HAP-1 (cell line): ENCODE data around the gene TOP1.
"Not testable (repeated sequence)": the region's sequence is repeated elsewhere in the genome, so short reads cannot be mapped to it uniquely, and the experiment has no call there.

Source experiments
- DNase-seq, 2 experiments: peaks; one replicate each; pipeline ENCODE4 v3.0.0-alpha.2; 2016 to 2020; ENCODE audit warnings: low spot score in 2 of 2
- H3K27me3 ChIP-seq: fragments of 250-450 bp; sonication (Bioruptor Pico); 2 replicates; pipeline ENCODE4 v1.5.1; 2020; ENCODE audit warnings: low read depth, mild to moderate bottlenecking, moderate library complexity
- H3K36me3 ChIP-seq: fragments of 250-450 bp; sonication (Bioruptor Pico); replicated peaks from 2 replicates; pipeline ENCODE4 v1.5.1; 2020; ENCODE audit warnings: mild to moderate bottlenecking
- H3K4me1 ChIP-seq: fragments of 250-450 bp; sonication (Bioruptor Pico); 2 replicates; pipeline ENCODE4 v1.5.1; 2020; ENCODE audit warnings: mild to moderate bottlenecking
- H3K4me3 ChIP-seq: fragments of 250-450 bp; sonication (Bioruptor Pico); 2 replicates; pipeline ENCODE4 v1.5.1; 2020; ENCODE audit warnings: mild to moderate bottlenecking, moderate library complexity
- H3K9me3 ChIP-seq: fragments of 250-450 bp; sonication (Bioruptor Pico); 2 replicates; pipeline ENCODE4 v1.5.1; 2020; ENCODE audit warnings: mild to moderate bottlenecking, moderate library complexity
- in situ Hi-C: fragments of 300-500 bp; cut with MboI; formaldehyde crosslinking; loops from 3 replicates; pipeline ENCODE4 v1.14.3; 2020; ENCODE audit warnings: low sequenced_read_pairs, inconsistent platforms, mixed read lengths

Gene TOP1

GRCh38 chr20:41089555-41089954 lies 60.9 kb downstream of the TOP1 start:
- no peaks in the 10 kb centered on the region for H3K9me3 ChIP-seq
- H3K36me3 ChIP-seq, result peaks cover 49% of the 10 kb centered on the region
- no peaks in the 10 kb centered on the region for H3K27me3 ChIP-seq
- H3K4me3 ChIP-seq, result no peak overlapping the region
- no peak for DNase-seq
- in situ Hi-C loops, result no loop called here
- peaks cover 4% of the 10 kb centered on the region for H3K4me1 ChIP-seq

- in situ Hi-C loops, result loop anchor here (5.0 kb wide), 1 partner anchor 110 kb away; no protein-coding TSS in a partner anchor
- Histone ChIP-seq H3K27me3 (no peaks in the 10 kb centered on the region), H3K4me3 (no peak overlapping the region), H3K9me3 (no peaks in the 10 kb centered on the region), H3K4me1 (no peaks in the 10 kb centered on the region; the same call in 1 of the 2 replicates), H3K36me3 (peaks cover 42% of the 10 kb centered on the region)
- DNase-seq, result no peak
Observed at GRCh38 chr20:41091927-41092326, 63.3 kb downstream of the TOP1 start.

- peaks cover 57% of the 10 kb centered on the region for H3K36me3 ChIP-seq
- DNase-seq, result no peak
- no peaks in the 10 kb centered on the region for H3K27me3 ChIP-seq
- in situ Hi-C loops, result loop anchor here (5.0 kb wide), 1 partner anchor 112 kb away; no protein-coding TSS in a partner anchor
- no peaks in the 10 kb centered on the region for H3K9me3 ChIP-seq
- H3K4me1 ChIP-seq, result no peaks in the 10 kb centered on the region
- H3K4me3 ChIP-seq, result no peak overlapping the region
Observed at GRCh38 chr20:41094353-41095055, 65.9 kb downstream of the TOP1 start.

GRCh38 chr20:41095110-41095969 lies 66.7 kb downstream of the TOP1 start:
- H3K27me3 ChIP-seq, result no peaks in the 10 kb centered on the region
- peaks cover 66% of the 10 kb centered on the region for H3K36me3 ChIP-seq
- H3K4me1 ChIP-seq, result no peaks in the 10 kb centered on the region
- in situ Hi-C loops, result no loop called here
- no peak overlapping the region for H3K4me3 ChIP-seq
- no peaks in the 10 kb centered on the region for H3K9me3 ChIP-seq
- peak; percentile 47 to 57 for DNase-seq

- DNase-seq, result no peak
- Histone ChIP-seq H3K4me3 (no peak overlapping the region), H3K36me3 (peaks cover 79% of the 10 kb centered on the region), H3K9me3 (no peaks in the 10 kb centered on the region), H3K27me3 (no peaks in the 10 kb centered on the region), H3K4me1 (no peaks in the 10 kb centered on the region)
- in situ Hi-C loops, result no loop called here
Observed at GRCh38 chr20:41098703-41099250, 70.2 kb downstream of the TOP1 start.

GRCh38 chr20:41100001-41100480 lies 71.4 kb downstream of the TOP1 start:
- no peak for DNase-seq
- Histone ChIP-seq H3K27me3 (no peaks in the 10 kb centered on the region), H3K4me3 (no peak overlapping the region), H3K4me1 (no peaks in the 10 kb centered on the region), H3K36me3 (peaks cover 73% of the 10 kb centered on the region), H3K9me3 (no peaks in the 10 kb centered on the region)
- in situ Hi-C loops, result no loop called here

- in situ Hi-C loops, result no loop called here
- Histone ChIP-seq H3K4me1 (no peaks in the 10 kb centered on the region), H3K9me3 (no peaks in the 10 kb centered on the region), H3K4me3 (no peak overlapping the region), H3K27me3 (no peaks in the 10 kb centered on the region), H3K36me3 (peaks cover 66% of the 10 kb centered on the region)
- no peak for DNase-seq
Observed at GRCh38 chr20:41101660-41102059, 73.0 kb downstream of the TOP1 start.

GRCh38 chr20:41108531-41108930 lies 79.9 kb downstream of the TOP1 start:
- in situ Hi-C loops, result no loop called here
- no peaks in the 10 kb centered on the region for H3K9me3 ChIP-seq
- H3K4me3 ChIP-seq, result no peak overlapping the region
- H3K27me3 ChIP-seq, result no peaks in the 10 kb centered on the region
- H3K4me1 ChIP-seq, result peaks cover 6% of the 10 kb centered on the region; the same call in 1 of the 2 replicates
- H3K36me3 ChIP-seq, result peaks cover 37% of the 10 kb centered on the region
- DNase-seq, result no peak

GRCh38 chr20:41110012-41110411 lies 81.4 kb downstream of the TOP1 start:
- H3K27me3 ChIP-seq, result no peaks in the 10 kb centered on the region
- DNase-seq, result no peak

GRCh38 chr20:41110930-41111577 lies 82.4 kb downstream of the TOP1 start:
- Histone ChIP-seq H3K36me3 (peaks cover 57% of the 10 kb centered on the region), H3K4me1 (peaks cover 6% of the 10 kb centered on the region; the same call in 1 of the 2 replicates), H3K9me3 (no peaks in the 10 kb centered on the region), H3K27me3 (no peaks in the 10 kb centered on the region), H3K4me3 (no peak overlapping the region)
- in situ Hi-C loops, result no loop called here
- DNase-seq, result no peak

More at GRCh38 chr20:41110012-41110411, 81.4 kb downstream of the TOP1 start:
- Histone ChIP-seq H3K4me3 (no peak overlapping the region), H3K9me3 (no peaks in the 10 kb centered on the region), H3K36me3 (peaks cover 46% of the 10 kb centered on the region), H3K4me1 (peaks cover 6% of the 10 kb centered on the region; the same call in 1 of the 2 replicates)
- in situ Hi-C loops, result no loop called here

- Histone ChIP-seq H3K4me1 (peaks cover 6% of the 10 kb centered on the region; the same call in 1 of the 2 replicates), H3K9me3 (no peaks in the 10 kb centered on the region), H3K36me3 (peaks cover 62% of the 10 kb centered on the region), H3K27me3 (no peaks in the 10 kb centered on the region), H3K4me3 (no peak overlapping the region)
- in situ Hi-C loops, result no loop called here
- DNase-seq, result no peak
Observed at GRCh38 chr20:41111578-41111951, 82.9 kb downstream of the TOP1 start.

- H3K4me3 ChIP-seq, result no peak overlapping the region
- no peaks in the 10 kb centered on the region for H3K4me1 ChIP-seq
- H3K36me3 ChIP-seq, result peaks cover 85% of the 10 kb centered on the region
- H3K27me3 ChIP-seq, result no peaks in the 10 kb centered on the region
- in situ Hi-C loops, result no loop called here
- DNase-seq, result no peak
- no peaks in the 10 kb centered on the region for H3K9me3 ChIP-seq
Observed at GRCh38 chr20:41116282-41116956, 87.8 kb downstream of the TOP1 start.

- peaks cover 87% of the 10 kb centered on the region for H3K36me3 ChIP-seq
- H3K4me3 ChIP-seq, in situ Hi-C loops, H3K4me1 ChIP-seq, H3K9me3 ChIP-seq, H3K27me3 ChIP-seq, DNase-seq: not testable (repeated sequence)
Observed at GRCh38 chr20:41118159-41118558, 89.5 kb downstream of the TOP1 start.
